ENCODE measurements around the gene FN1.
A peak's percentile ranks its signal among the peaks of the same experiment; 100 is the strongest.

FN1 gene

DNA sequence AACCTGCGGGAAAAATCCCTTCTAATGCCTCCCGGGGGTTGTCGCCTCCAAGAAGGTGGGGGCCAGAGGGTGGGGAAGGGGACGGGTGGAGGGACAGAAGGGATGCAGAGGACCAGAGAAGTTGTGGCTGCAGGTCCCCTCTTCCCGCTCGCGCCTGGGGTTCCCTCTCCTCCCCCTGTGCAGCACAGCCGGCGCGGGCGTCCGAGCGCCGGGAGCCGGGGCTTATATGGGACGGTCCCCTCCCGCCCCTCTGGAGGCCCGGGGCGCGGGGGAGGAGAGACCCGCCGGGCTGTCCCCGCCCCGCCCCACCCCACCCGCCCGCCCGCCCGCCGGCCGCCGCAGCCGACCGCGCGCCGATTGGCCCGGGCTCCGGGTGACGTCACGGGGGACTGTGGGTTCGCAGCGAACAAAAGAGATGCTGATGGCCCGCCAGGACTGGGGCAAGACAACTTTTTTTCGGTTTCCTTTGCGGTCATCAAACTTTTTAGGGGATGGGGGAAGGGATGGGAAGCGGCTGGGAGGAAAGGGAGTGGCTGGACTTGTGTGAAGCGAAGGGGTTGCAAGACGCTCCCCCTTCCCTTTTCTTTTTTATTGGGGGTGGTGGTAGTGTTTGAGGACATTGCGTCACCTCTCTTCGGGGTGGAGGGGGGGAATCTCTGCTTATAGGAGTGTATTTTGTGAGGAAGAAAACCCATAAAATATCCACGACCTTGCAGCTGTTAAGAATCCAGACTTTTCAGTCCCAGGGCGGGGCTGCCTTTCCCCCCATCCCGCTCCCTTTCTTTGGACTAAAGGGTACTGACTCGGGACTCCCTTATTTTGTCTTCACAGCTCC, at the start of gene FN1:
TSS of gene FN1 (minus strand) at position 199 of the 835 bp plus-strand sequence. CDS start 266 bp downstream, outside the sequence.
- peak; percentile 57 for DNase-seq

DNA sequence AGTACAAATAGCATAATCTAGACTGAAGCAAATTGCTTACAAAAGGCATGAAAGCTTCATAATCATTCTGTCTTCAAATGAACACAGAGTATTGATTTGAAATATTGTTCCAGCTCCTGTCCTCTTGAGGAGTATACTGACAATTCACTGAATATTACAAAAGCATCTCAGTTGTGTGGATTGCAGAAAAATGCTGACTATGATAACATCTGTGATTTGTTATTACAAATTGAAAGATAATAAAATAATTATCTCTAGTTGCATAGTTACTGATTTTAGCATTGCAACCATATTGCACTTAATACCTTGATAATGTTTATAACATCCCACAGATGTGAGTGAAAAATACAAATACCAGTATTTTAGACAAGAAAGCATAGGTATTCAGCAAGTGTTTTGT, 49.2 kb upstream of the FN1 start:
- DNase-seq, result no peak

DNA sequence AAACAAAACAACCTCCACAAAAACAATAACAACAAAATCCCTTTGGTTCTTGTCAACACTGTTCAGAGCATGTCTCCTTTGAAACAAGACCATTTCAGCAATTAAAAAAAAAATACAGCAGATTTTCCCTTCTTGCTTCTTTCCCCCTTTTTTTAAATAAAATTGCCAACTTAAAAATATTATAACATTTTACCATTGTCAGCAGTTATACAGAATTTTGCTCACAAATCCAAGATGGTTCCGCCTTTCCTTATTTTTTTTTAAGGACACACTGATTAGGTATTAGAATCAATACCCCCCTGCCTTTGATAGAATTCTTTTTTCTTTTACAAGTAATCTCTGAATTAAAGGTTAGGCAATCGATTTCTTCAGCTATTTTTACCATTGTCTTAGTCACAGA, 48.7 kb upstream of the FN1 start:
- DNase-seq, result no peak

DNA sequence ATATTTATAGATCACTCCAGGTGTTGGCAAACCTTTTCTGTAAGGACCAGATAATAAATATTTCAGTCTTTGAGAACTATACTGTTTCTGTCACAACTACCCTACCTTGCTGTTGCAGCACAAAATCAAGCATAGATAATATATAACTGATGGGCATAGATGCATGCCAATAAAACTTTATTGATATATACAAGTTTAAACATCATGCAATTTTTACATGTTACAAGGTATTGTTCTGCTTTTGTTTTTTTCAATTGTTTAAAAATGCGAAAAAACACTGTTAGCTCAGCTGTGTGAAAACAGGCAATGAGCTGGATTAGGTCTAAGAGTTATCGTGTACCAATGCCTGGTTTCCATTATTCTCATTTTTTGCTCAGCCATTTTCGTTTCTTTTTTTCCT, 47.6 kb upstream of the FN1 start:
- no peak for DNase-seq

DNA sequence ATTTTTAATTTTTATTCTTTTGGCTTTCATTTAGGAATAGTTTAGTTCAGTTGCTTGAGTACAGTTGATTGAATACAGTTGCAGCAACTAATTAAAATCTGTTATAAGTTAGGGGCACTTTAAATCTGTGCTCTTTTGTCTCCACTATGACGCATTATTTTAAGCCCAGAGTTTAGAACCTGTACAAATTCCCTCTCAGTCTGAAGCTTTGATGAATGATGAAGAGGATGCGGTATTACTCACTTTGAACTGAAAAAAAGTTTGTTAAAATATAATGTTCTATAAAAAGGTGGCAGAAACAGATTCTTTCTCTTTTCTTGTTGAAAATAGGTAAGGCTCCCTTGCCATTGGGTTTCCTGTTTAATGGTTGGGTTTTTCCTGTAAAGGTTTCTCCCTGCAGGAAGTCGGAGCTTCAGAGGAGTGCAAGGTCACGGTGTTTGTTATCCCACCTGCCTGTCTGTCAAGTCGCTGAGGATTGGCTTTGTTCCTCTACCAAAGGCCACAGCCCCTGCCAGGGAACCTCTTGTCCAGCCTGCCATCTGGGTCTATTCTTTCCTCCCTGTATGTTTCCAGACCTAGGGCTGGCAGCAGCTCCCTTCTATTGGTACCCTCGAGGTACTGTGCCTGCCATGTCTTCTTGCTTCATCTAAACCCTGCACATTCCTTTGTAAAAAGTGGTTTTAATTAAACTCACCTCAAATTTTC, 43.8 kb upstream of the FN1 start:
- DNase-seq, result no peak

DNA sequence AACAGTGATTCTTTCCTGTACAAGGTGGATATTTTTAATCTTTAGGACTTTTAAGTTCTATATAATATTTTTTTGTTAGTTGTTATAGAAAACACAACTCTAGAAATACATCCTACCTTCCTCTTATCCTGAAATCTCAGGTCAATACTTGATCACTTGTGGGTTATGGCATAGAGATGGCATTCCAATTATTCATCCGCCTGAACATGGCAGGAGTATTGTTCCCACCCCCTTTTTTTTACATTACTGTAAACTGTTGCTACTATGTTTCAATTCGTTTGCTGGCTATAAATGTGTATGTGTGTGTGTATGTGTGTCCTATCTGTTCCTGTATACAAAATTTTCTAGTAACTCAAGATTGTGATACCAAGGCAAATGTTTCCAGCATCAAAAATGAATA, 43.3 kb upstream of the FN1 start:
- DNase-seq, result no peak

DNA sequence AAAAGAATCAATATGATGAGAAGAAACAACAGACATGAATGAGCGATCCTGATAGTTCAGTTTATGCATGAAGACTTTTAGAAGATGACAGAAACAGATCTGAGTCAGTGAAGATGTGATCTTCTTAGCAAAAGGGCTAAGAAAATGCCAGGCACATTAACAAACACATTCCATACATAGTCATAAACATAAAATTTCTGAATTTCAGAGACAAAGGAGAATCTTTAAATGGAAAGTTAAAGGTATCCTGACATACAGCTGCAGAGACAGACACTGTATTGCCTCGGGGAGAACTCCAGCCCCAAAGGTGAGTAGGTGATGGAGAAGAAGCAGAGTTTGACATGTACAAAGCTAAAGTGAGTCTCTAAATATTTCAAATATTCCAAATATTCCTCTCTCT, 40.6 kb upstream of the FN1 start:
- DNase-seq, result no peak

DNA sequence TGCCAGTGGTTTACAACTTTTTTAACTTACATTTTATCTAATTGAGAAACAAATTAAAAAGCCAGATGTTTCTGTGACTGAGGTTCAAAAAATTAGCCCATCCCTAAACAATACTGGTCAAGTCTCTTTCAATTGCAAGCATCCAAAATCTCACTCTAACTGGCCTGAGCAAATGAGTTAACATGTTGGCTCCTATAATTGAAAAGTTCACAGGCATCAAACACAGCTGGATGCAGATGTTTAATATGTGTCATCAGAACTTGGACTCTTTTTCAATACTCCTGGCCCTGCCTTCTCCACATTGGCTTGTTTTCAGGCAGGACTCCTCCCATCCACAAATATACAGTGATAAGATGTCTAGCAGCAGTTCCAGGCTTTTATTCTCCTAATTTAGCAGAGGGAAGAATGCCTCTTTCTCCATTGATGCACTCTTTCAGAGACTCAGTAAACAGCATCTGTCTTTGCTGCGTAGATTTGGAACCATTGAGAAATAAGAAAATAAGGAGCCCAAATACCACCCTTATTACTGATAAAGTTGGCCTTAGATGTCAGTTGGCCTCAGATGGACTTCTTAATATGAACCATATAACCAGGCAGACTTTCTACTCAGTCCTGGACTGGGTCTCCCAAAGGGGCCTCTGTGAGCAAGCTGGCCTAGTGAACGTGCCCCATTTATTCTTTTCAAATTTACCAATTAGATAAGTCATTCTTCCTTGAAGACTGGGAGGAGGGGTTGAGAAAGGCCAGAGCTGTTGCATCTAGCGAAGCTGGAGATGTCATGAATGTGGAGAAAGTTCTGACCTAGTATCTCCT, 30.4 kb upstream of the FN1 start:
- no peak for DNase-seq

DNA sequence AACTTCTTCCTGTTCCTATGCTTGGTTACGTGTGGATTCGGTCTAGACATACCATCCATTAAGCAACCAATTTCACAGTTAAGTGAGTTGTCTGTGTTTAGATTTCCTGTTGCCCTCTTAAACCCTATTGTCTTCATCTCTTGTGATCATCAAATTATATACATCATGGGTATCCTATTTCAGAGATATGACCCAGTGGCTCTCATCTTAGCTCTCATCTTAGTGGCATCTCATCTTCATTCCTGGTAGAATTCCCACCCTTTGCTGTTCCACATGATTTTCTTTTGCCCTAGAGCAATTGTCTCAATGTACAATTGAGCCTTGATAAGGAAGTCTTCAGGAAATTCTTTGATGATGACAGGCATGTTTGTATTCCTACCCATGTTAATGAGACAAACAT, 29.4 kb upstream of the FN1 start:
- DNase-seq, result no peak

DNA sequence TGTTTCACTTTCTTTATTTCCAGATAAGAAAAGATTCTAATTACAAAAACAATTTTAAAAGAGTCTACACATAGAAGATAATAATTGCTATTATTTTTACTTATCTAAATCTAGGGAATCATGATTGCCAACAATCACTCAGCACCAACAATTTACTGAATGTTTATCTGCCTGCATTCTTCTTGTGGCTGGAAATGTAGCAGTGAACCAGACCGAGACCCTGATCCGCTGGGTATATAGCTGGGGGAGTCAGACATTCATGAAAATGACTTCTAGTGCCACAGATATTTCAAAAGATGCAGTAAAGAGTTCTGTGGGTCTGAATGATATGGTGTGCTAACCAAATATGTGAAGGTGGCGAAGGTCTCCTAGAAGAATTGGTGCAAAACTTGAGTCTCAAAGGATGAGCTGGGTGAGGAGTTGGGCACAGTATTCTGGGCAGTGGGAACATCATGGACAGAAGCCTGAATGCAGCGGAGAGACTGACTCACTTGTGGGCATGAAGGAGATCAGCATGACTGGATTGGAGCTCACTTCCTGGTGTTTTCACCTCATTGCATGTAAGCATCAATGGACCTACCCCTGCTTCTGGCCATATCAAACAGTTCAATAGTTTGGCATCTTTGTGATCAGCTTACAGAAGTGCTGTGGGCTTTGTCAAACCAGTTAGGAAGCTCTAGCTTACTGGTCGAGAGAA, 26.1 kb upstream of the FN1 start:
- no peak for DNase-seq

DNA sequence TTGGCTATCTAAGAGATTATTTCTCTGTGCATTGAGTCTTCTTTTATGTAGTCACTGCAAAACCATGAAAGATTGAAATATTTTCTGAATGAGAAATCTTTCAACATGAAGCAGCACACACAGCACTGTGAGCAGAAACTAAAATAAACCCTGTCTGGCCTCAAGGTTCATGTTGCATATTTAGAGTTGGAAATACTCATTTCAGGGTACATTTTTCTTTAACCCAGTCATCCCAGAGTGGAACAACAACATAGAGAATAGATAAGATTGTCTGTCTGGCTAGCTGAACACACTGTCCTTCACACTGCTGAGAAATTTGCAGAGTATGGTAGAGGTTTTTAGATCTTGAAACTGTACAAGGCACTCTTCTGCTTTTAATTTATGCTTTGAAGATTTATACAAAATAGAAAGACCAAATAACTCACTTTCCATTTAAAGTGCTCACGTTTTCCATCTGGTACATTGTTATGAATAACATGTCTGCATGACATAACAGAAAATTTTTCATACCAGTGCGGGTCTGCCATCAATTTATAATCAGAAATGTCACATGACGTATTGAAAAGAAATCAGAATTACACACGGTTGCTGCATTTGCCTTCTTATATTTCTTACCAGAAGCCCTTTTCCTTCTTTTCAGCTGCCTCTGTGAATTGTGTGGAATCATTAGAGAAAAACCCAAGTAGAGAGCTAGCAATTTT, 25.0 kb upstream of the FN1 start:
- no peak for DNase-seq

DNA sequence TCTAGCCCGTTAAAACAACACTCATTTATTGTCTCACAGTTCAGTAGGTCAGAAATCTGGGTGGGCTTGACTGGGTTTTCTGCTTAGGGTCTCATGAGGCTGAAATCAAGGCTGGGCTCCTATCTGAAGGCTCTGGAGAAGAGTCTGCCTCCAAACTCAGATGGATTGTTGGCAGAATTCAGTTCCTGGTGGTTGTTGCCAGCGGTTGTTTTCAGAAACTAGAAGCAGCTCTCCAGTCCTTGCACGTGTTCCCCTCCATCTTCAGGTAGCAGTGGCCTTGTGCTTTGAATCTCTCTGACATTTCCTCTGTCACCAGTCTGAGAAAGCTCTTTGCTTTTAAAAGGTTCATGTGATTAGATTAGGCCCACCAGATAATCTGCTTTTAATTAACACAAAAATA, 20.1 kb upstream of the FN1 start:
- DNase-seq, result no peak

DNA sequence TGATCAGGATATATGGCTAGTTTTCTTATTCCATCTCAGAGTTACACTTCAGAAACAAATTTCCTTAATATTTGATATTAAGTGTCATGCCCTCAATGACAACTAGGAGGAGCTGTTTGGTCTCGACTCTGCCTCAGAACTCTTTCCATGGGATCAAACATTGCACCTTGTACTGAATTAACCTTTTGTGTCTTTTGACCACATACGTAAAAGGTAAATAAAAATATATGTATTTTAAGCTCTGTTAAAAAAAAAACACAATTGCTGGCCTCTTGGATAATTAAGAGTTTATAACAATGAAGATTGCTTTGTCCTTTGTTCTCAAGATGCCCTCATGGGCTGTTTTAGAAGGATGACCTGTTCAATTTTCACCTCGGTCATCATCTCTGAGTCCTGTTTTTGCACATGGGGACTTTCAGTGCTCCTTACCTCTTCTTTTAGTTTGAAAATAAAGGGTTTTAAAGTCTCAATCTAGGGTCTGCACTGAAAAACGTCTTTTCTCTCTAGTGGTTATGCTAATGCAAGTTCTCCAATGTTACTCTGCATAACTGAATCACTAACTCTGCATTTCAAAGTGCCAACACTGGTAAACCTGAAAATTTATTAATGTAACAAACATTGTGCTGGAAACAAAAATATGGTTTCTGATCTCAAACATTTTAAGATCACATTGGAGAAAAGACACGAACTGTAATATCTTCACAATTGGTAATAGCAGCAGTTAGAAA, 18.8 kb upstream of the FN1 start:
- no peak for DNase-seq

DNA sequence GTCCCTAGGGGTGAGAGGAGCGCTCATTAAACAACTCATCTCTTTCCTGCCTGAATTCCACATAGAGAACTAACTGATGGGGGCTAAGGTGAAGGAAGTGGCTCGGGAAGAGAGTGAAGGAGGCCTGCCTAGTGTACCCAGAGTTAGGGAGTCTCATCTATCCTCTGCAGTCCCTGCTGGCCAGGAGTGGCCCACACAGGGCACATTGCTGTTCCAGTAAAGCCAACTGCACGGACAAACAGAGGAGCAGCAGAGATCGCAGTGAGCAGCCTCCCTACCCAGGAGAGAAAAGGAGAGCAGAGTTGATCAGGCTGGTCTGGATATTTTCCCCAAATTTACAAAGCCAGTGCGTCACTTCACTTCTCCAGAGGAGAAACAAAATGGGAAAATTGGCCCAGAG, 16.9 kb upstream of the FN1 start:
- DNase-seq, result no peak

DNA sequence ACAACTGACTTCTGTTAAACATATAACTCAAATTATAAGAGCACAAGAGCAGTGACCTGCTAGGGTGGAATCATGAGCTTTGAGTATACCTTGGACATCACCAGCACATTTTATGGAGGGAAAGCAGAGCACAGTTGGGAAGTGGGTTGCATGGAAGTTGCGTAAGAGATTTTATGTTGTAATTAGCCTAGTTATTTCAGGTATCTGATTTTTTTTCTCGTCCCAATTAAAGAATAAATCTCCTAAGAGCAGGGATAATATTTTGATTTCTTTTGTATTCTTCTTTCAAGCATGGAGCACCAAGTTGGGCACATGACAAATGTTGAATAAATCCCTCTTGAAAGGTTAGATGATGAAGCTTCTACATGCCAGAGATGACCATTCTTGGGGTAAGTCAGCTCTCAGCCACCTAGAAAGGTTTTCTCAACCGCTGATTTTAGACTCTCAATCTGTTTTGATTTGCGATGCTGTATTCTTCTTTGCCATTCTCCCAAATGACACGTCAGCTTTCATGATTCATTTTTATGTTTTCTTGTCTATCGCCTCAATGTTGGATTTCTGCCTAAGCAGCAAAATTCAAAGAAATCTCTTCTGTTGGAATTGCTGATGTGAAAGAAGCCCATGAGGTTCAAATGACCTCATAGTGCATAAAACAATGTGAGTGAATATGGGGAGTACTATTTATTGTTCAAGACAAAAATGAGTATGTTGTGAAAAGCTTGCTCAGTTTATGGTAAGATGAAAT, 15.3 kb upstream of the FN1 start:
- no peak for DNase-seq

DNA sequence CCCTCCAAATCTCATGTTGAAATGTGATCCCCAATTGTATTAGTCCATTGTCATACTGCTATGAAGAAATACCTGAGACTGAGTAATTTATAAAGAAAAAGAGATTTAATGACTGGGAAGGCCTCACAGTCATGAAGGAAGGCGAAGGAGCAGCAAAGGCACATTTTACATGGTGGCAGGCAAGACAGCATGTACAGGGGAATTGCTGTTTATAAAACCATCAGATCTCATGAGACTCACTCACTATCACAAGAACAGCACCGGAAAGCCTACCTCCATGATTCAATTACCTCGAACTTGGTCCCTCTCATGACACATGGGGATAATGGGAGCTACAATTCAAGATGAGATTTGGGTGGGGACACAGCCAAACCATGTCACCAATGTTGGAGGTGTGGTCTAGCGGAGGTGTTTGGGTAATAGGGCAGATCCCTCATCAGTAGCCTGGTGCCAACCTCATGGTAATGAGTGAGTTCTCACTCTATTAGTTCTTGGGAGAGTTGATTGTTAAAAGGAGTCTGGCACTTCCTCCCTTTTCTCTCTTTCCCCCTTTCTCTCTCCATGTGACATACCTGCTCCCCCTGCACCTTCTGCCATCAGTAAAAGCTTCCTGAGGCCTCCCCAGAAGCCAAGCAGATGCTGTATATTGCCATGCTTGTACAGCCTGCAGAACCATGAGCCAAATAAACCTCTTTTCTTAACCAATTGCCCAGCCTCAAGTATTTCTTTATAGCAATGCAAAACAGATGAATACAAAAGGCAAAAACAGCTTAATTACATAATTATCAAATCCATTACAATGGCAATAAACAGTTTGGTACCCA, 14.5 kb upstream of the FN1 start:
- no peak for DNase-seq

DNA sequence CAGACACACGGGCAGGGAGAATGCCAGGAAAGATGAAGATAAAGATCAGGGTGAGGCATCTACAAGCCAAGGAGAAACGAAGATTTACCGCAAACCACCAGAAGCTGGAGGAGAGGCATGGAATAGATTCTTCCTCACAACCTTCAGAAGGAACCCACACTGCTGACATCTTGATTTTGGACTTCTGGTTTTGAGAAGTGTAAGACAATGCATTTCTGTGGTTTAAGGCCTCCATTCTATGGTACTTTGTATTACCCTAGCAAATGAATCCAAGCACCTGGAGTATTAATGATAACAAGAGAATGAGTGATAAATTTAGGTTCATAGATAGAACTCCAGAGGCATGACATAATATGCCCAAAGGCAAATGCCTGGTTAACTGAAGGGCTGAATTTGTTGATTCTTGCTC, 11.8 kb upstream of the FN1 start:
- no peak for DNase-seq

DNA sequence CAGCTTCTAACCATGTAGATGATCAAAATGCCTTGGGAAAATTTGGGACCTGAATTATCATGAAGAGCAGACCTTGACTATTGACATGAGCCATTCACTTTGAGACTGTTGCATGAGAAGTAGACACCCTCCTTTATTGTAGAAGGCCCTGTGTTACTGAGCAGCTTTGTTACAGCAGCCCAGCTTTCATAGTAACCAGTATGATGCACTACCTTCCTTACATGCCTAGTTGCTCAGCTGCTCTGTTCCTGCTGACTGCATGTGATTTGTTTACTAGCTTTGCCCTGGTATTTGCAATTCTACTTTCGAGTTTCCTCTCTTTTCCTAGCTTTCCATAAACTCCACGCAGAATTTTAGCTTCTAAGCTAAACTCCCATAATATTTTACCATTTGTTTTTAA, 11.2 kb upstream of the FN1 start:
- no peak for DNase-seq

DNA sequence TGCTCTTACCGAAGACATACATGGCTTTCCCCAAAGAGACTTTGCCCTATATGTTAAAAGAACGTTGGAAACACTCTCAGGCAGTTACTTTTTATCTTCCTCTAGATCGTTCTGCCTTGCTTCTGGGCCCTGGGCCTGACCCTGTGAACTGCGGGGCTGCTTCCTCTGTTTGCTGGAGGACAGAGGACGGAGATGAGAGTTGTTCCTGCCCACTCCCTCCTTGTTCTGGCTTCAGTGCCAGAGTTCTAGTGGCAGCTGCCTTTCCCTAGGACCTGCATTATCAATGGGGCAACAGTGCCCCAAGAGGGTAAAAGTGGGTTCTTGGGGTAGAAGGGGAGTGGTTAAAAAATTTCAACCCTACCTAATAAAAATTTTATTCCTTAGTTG, 6.5 kb upstream of the FN1 start:
- no peak for DNase-seq
